WTC11 (cell line): ENCODE data around the gene ACOX3. TPM values are rescaled to one million over a fixed set of nuclear protein-coding genes. Genes with fewer than 3 reads are reported as not detected.

ENCODE experiments used
- ATAC-seq: fragments of 200-7000 bp; cut with Tn5 transposase; 2 replicates; pipeline ENCODE4 v1.10.0; 2021; ENCODE audit warnings: mild to moderate bottlenecking, moderate library complexity
- CTCF ChIA-PET: fragments of 300-600 bp; sonication (Branson Sonifier 250); formaldehyde crosslinking; loops from one replicate; lab custom pipeline; 2021; ENCODE audit warnings: antibody characterized with exemption; lab: Charles Lee
- POLR2A ChIA-PET: fragments of 350-600 bp; sonication (Branson Sonifier 250); formaldehyde crosslinking; loops from one replicate; lab custom pipeline; 2021; ENCODE audit warnings: antibody characterized with exemption; lab: Charles Lee
- DNase-seq: peaks from one replicate; pipeline ENCODE4 v3.0.0; 2021; ENCODE audit warnings: low spot score
- H3K27ac Mint-ChIP-seq: 2 replicates; pipeline ENCODE4 v1.8.0; 2021; ENCODE audit warnings: mixed read lengths
- H3K27me3 Mint-ChIP-seq: 2 replicates; pipeline ENCODE4 v1.8.0; 2021; ENCODE audit warnings: low read depth, mild to moderate bottlenecking, moderate library complexity, mixed read lengths
- H3K36me3 Mint-ChIP-seq: 2 replicates; pipeline ENCODE4 v1.8.0; 2021; ENCODE audit warnings: mixed read lengths
- H3K4me1 Mint-ChIP-seq: 2 replicates; pipeline ENCODE4 v1.8.0; 2022; ENCODE audit warnings: mixed read lengths
- H3K4me3 Mint-ChIP-seq: 2 replicates; pipeline ENCODE4 v1.8.0; 2021; ENCODE audit warnings: mild to moderate bottlenecking, moderate library complexity, mixed read lengths
- H3K9me3 Mint-ChIP-seq: 2 replicates; pipeline ENCODE4 v1.8.0; 2021; ENCODE audit warnings: mixed read lengths
- CBFB ChIP-seq: sonication (generic); formaldehyde crosslinking; IDR thresholded peaks from 2 replicates; pipeline ENCODE4 v1.8.1; 2022; ENCODE audit warnings: mild to moderate bottlenecking, low read depth, missing genetic modification reagents
- ESRRA ChIP-seq: sonication (generic); formaldehyde crosslinking; IDR thresholded peaks from 2 replicates; pipeline ENCODE4 v1.8.1; 2022; ENCODE audit warnings: mild to moderate bottlenecking, missing genetic modification reagents, borderline replicate concordance
- ETV6 ChIP-seq: sonication (generic); formaldehyde crosslinking; IDR thresholded peaks from 2 replicates; pipeline ENCODE4 v1.8.1; 2022; ENCODE audit warnings: mild to moderate bottlenecking, missing genetic modification reagents
- FOXJ3 ChIP-seq: sonication (generic); formaldehyde crosslinking; IDR thresholded peaks from 2 replicates; pipeline ENCODE4 v1.9.0; 2021; ENCODE audit warnings: missing genetic modification reagents, mild to moderate bottlenecking, borderline replicate concordance
- FOXK1 ChIP-seq: sonication (generic); formaldehyde crosslinking; IDR thresholded peaks from 2 replicates; pipeline ENCODE4 v1.8.0; 2022; ENCODE audit warnings: mild to moderate bottlenecking, moderate library complexity, missing genetic modification reagents
- IRF2 ChIP-seq: sonication (generic); formaldehyde crosslinking; IDR thresholded peaks from 2 replicates; pipeline ENCODE4 v1.8.0; 2022; ENCODE audit warnings: low read depth, missing genetic modification reagents, borderline replicate concordance
- KAT7 ChIP-seq: sonication (generic); formaldehyde crosslinking; IDR thresholded peaks from 2 replicates; pipeline ENCODE4 v1.8.1; 2023; ENCODE audit warnings: missing genetic modification reagents, mild to moderate bottlenecking, borderline replicate concordance
- NFE2L1 ChIP-seq: sonication (generic); formaldehyde crosslinking; IDR thresholded peaks from 2 replicates; pipeline ENCODE4 v1.8.1; 2023; ENCODE audit warnings: missing genetic modification reagents
- NR1H2 ChIP-seq: sonication (generic); formaldehyde crosslinking; IDR thresholded peaks from 2 replicates; pipeline ENCODE4 v1.9.0; 2021; ENCODE audit warnings: mild to moderate bottlenecking, moderate library complexity, missing genetic modification reagents
- NR2C2 ChIP-seq: sonication (generic); formaldehyde crosslinking; IDR thresholded peaks from 2 replicates; pipeline ENCODE4 v1.8.0; 2022; ENCODE audit warnings: mild to moderate bottlenecking, missing genetic modification reagents
- SMAD4 ChIP-seq: sonication (generic); formaldehyde crosslinking; IDR thresholded peaks from 2 replicates; pipeline ENCODE4 v1.8.0; 2022; ENCODE audit warnings: mild to moderate bottlenecking, missing genetic modification reagents
- TCF7 ChIP-seq: sonication (generic); formaldehyde crosslinking; IDR thresholded peaks from 2 replicates; pipeline ENCODE4 v1.8.0; 2022; ENCODE audit warnings: mild to moderate bottlenecking, low read depth, missing genetic modification reagents, moderate library complexity
- TEAD4 ChIP-seq: sonication (generic); formaldehyde crosslinking; IDR thresholded peaks from 2 replicates; pipeline ENCODE4 v1.8.0; 2022; ENCODE audit warnings: mild to moderate bottlenecking, missing genetic modification reagents
- ZNF416 ChIP-seq: fragments of 250-450 bp; sonication (Bioruptor Pico); IDR thresholded peaks from 2 replicates; pipeline ENCODE4 v1.9.0; 2021; ENCODE audit warnings: mild to moderate bottlenecking, inconsistent platforms
- ZNF671 ChIP-seq: fragments of 250-450 bp; sonication (Bioruptor Pico); IDR thresholded peaks from 2 replicates; pipeline ENCODE4 v1.8.0; 2021; ENCODE audit warnings: mild to moderate bottlenecking
- total RNA-seq: library from RNA; stranded (reverse); gene quantifications from 3 replicates; pipeline ENCODE4 v1.2.3, GENCODE V29; 2021
- TF ChIP-seq, protein P1 (sequence below): fragments of 200-600 bp; IDR thresholded peaks from 2 replicates; pipeline ENCODE4 v1.8.0; 2022; ENCODE audit warnings: antibody characterized with exemption
- TF ChIP-seq, protein P2 (sequence below): fragments of 250-450 bp; sonication (Bioruptor Pico); IDR thresholded peaks from 2 replicates; pipeline ENCODE4 v1.8.0; 2021; ENCODE audit warnings: mild to moderate bottlenecking
- TF ChIP-seq, protein P3 (sequence below): sonication (generic); formaldehyde crosslinking; IDR thresholded peaks from 2 replicates; pipeline ENCODE4 v1.8.0; 2022; ENCODE audit warnings: mild to moderate bottlenecking, missing genetic modification reagents
- TF ChIP-seq, protein P4 (sequence below): sonication (generic); formaldehyde crosslinking; IDR thresholded peaks from 2 replicates; pipeline ENCODE4 v1.8.1; 2022; ENCODE audit warnings: missing genetic modification reagents, borderline replicate concordance
- TF ChIP-seq, protein P5 (sequence below): sonication (generic); formaldehyde crosslinking; IDR thresholded peaks from 2 replicates; pipeline ENCODE4 v1.8.0; 2022; ENCODE audit warnings: mild to moderate bottlenecking, missing genetic modification reagents
- TF ChIP-seq, protein P6 (sequence below): sonication (generic); formaldehyde crosslinking; IDR thresholded peaks from 2 replicates; pipeline ENCODE4 v1.8.1; 2022; ENCODE audit warnings: low read depth, missing genetic modification reagents, borderline replicate concordance

ACOX3 gene
- total RNA-seq, 1 experiment from 2014 or later = 10.7 TPM

DNA sequence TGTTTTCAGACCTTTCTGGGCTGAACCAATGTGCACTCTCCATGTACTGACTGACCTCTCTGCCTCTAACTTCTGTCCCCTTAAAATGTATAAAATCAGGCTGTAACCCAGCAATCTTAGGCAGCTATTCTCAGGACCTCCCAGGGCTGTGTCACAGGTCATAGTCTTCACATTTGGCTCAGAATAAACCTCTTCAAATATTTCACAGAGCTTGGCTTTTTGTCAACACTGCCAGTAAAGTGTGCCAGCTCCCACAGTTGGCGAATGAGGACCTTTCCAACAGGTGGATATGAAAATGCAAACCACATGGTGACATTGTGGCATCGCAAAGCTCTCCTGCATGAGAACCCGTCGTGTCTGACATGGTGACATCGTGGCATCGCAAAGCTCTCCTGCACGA, 76.4 kb downstream of the ACOX3 start:
- no peak overlapping the region for H3K27ac Mint-ChIP-seq

DNA sequence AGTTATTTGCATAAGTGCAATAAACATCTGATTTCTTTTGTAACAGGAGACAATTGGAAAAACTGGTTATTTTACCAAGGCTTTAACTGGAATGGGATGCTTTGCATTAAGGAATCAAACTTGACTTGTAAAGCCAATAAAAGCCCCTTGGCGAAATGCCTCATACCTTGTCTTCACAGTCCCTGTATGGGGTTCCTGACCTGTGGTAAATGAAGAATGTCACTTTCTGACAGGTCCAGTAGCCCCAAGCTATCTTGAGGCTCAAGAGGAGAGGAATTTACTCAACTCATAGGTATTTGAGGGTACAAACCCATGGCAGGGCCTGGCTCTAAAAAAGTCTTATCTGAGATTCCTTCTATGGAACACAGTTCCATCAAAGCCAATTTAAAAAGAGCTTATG, 78.0 kb downstream of the ACOX3 start:
- Mint-ChIP-seq H3K36me3 (peaks cover 30% of the 10 kb centered on the region), H3K27me3 (peaks cover 83% of the 10 kb centered on the region), H3K9me3 (peaks cover 28% of the 10 kb centered on the region), H3K27ac (no peak overlapping the region), H3K4me3 (no peak overlapping the region), H3K4me1 (peaks cover 27% of the 10 kb centered on the region; the same call in 1 of the 2 replicates)
- DNase-seq (no peak), ATAC-seq (no peak)
- CTCF ChIA-PET = no interaction called here
- POLR2A ChIA-PET = no interaction called here
- TF ChIP-seq CBFB (CRISPR knock-in tag) (no peak), NR1H2 (no peak), NFE2L1 (no peak), FOXJ3 (CRISPR knock-in tag) (no peak), ZNF416 (CRISPR knock-in tag) (no peak), SMAD4 (CRISPR knock-in tag) (no peak), ETV6 (CRISPR knock-in tag) (no peak), NR2C2 (CRISPR knock-in tag) (no peak), ESRRA (no peak), FOXK1 (CRISPR knock-in tag) (no peak), KAT7 (CRISPR knock-in tag) (no peak), TEAD4 (CRISPR knock-in tag) (no peak)
- TF ChIP-seq, protein P1, sequence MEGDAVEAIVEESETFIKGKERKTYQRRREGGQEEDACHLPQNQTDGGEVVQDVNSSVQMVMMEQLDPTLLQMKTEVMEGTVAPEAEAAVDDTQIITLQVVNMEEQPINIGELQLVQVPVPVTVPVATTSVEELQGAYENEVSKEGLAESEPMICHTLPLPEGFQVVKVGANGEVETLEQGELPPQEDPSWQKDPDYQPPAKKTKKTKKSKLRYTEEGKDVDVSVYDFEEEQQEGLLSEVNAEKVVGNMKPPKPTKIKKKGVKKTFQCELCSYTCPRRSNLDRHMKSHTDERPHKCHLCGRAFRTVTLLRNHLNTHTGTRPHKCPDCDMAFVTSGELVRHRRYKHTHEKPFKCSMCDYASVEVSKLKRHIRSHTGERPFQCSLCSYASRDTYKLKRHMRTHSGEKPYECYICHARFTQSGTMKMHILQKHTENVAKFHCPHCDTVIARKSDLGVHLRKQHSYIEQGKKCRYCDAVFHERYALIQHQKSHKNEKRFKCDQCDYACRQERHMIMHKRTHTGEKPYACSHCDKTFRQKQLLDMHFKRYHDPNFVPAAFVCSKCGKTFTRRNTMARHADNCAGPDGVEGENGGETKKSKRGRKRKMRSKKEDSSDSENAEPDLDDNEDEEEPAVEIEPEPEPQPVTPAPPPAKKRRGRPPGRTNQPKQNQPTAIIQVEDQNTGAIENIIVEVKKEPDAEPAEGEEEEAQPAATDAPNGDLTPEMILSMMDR = no peak
- TF ChIP-seq, protein P2, sequence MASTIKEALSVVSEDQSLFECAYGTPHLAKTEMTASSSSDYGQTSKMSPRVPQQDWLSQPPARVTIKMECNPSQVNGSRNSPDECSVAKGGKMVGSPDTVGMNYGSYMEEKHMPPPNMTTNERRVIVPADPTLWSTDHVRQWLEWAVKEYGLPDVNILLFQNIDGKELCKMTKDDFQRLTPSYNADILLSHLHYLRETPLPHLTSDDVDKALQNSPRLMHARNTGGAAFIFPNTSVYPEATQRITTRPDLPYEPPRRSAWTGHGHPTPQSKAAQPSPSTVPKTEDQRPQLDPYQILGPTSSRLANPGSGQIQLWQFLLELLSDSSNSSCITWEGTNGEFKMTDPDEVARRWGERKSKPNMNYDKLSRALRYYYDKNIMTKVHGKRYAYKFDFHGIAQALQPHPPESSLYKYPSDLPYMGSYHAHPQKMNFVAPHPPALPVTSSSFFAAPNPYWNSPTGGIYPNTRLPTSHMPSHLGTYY (CRISPR knock-in tag) = no peak
- TF ChIP-seq, protein P3, sequence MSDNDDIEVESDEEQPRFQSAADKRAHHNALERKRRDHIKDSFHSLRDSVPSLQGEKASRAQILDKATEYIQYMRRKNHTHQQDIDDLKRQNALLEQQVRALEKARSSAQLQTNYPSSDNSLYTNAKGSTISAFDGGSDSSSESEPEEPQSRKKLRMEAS = no peak
- TF ChIP-seq, protein P4, sequence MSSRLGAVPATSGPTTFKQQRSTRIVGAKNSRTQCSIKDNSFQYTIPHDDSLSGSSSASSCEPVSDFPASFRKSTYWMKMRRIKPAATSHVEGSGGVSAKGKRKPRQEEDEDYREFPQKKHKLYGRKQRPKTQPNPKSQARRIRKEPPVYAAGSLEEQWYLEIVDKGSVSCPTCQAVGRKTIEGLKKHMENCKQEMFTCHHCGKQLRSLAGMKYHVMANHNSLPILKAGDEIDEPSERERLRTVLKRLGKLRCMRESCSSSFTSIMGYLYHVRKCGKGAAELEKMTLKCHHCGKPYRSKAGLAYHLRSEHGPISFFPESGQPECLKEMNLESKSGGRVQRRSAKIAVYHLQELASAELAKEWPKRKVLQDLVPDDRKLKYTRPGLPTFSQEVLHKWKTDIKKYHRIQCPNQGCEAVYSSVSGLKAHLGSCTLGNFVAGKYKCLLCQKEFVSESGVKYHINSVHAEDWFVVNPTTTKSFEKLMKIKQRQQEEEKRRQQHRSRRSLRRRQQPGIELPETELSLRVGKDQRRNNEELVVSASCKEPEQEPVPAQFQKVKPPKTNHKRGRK (CRISPR knock-in tag) = no peak
- TF ChIP-seq, protein P5, sequence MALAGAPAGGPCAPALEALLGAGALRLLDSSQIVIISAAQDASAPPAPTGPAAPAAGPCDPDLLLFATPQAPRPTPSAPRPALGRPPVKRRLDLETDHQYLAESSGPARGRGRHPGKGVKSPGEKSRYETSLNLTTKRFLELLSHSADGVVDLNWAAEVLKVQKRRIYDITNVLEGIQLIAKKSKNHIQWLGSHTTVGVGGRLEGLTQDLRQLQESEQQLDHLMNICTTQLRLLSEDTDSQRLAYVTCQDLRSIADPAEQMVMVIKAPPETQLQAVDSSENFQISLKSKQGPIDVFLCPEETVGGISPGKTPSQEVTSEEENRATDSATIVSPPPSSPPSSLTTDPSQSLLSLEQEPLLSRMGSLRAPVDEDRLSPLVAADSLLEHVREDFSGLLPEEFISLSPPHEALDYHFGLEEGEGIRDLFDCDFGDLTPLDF (CRISPR knock-in tag) = no peak

More for the DNA sequence above, 76.4 kb downstream of the ACOX3 start:
- ChIA-PET CTCF (interaction anchor here (1.0 kb wide), 1 partner anchor 44 kb away, joined by 3 read pairs; no protein-coding TSS in a partner anchor), POLR2A (no interaction called here)
- ATAC-seq = no peak
- TF ChIP-seq KAT7 (CRISPR knock-in tag) = no peak
- TF ChIP-seq, protein P2 (CRISPR knock-in tag) = no peak
- TF ChIP-seq ZNF416 (CRISPR knock-in tag) = no peak
- TF ChIP-seq, protein P4 (CRISPR knock-in tag) = no peak
- TF ChIP-seq TCF7 = no peak
- TF ChIP-seq ZNF671 (CRISPR knock-in tag) = no peak
- TF ChIP-seq IRF2 = no peak
- TF ChIP-seq, protein P6, sequence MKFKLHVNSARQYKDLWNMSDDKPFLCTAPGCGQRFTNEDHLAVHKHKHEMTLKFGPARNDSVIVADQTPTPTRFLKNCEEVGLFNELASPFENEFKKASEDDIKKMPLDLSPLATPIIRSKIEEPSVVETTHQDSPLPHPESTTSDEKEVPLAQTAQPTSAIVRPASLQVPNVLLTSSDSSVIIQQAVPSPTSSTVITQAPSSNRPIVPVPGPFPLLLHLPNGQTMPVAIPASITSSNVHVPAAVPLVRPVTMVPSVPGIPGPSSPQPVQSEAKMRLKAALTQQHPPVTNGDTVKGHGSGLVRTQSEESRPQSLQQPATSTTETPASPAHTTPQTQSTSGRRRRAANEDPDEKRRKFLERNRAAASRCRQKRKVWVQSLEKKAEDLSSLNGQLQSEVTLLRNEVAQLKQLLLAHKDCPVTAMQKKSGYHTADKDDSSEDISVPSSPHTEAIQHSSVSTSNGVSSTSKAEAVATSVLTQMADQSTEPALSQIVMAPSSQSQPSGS (CRISPR knock-in tag) = no peak
- Mint-ChIP-seq H3K27me3 (peaks cover 69% of the 10 kb centered on the region), H3K9me3 (peaks cover 28% of the 10 kb centered on the region), H3K4me1 (peaks cover 11% of the 10 kb centered on the region; the same call in 1 of the 2 replicates), H3K4me3 (no peak overlapping the region), H3K36me3 (peaks cover 30% of the 10 kb centered on the region)
- DNase-seq = no peak
